C4-2B (cell line): ENCODE measurements around the gene ASB10.

Source experiments
- ZFX ChIP-seq: fragments of 450-650 bp; IDR thresholded peaks from 2 replicates; pipeline ENCODE4 v1.6.1; 2017
- TF ChIP-seq, protein P1 (sequence below): fragments of 450-650 bp; conservative IDR thresholded peaks from 2 replicates; pipeline ENCODE4 v1.5.1; 2017; ENCODE audit warnings: mild to moderate bottlenecking

DNA sequence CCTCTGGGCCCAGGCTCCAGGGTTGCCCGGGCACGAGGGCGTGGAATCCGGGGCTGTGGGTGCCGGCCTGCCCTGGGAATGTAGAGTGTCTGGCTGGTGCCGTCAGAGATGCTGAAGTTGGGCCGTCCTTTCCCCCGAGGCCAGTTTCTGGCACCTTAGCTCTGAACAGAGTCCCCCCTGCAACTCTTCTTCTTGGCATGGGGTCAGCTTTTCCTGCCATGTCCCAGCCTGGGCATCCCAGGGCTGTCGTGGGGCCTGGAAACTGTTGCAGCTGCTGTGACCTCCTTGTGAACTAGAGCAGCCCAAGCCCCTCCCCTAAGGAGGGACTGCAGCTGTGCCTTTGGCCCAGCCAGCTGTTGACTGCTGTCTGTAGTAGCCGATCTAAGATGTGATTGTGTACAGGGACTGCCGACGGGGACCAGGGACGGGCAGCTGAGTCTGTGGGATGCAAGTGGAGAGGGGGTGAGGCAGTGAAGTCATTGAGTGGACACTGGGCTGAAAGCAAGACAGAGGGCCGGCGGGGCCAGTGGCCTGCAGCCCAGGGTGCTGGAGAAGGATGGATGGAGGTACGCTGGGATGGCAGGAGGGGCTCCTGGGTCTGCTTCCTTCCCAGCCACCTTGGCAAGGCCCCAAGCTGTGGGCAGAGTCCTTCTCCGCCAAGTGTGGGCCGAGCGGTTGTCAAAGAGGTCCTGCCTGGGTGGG is 55.3 kb downstream of the ASB10 start:
- TF ChIP-seq, protein P1, sequence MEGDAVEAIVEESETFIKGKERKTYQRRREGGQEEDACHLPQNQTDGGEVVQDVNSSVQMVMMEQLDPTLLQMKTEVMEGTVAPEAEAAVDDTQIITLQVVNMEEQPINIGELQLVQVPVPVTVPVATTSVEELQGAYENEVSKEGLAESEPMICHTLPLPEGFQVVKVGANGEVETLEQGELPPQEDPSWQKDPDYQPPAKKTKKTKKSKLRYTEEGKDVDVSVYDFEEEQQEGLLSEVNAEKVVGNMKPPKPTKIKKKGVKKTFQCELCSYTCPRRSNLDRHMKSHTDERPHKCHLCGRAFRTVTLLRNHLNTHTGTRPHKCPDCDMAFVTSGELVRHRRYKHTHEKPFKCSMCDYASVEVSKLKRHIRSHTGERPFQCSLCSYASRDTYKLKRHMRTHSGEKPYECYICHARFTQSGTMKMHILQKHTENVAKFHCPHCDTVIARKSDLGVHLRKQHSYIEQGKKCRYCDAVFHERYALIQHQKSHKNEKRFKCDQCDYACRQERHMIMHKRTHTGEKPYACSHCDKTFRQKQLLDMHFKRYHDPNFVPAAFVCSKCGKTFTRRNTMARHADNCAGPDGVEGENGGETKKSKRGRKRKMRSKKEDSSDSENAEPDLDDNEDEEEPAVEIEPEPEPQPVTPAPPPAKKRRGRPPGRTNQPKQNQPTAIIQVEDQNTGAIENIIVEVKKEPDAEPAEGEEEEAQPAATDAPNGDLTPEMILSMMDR, result no peak
- TF ChIP-seq ZFX, result no peak
